Endothelial cell of umbilical vein (primary cell): Measurements from ENCODE around the gene TMEM151A. TPM values are rescaled to one million over a fixed set of nuclear protein-coding genes. Genes with fewer than 3 reads are reported as not detected.

Source experiments
- BruUV-seq: library from RNA; stranded (reverse); fragments of 400-500 nt; replicated peaks from 2 replicates; lab custom pipeline; 2021; lab: Mats Ljungman, UMichigan
- CTCF ChIA-PET: fragments of 300-600, 350-600 bp; sonication (Branson Sonifier 250); formaldehyde crosslinking; loops from one replicate; lab custom pipeline; 2021; ENCODE audit warnings: antibody characterized with exemption, inconsistent platforms; lab: Charles Lee
- POLR2A ChIA-PET: fragments of 300-600, 350-600 bp; sonication (Branson Sonifier 250); formaldehyde crosslinking; loops from one replicate; lab custom pipeline; 2021; ENCODE audit warnings: antibody characterized with exemption, inconsistent platforms; lab: Charles Lee
- DNase-seq: peaks from one replicate; pipeline ENCODE4 v3.0.0-alpha.2; 2011; ENCODE audit warnings: low read depth, low spot score
- FAIRE-seq: peaks from 2 replicates; lab custom pipeline; 2011; peaks lifted over from hg19 to GRCh38; lab: Jason Lieb, UNC
- H2AFZ ChIP-seq: 2 replicates; pipeline ENCODE4 v1.6.0; 2012; ENCODE audit warnings: low read depth, low read length, control low read depth, inconsistent platforms
- H3K27ac ChIP-seq: 2 replicates; pipeline ENCODE4 v1.5.1; 2011; ENCODE audit warnings: low read depth, mild to moderate bottlenecking, control low read depth, low read length, moderate library complexity; ENCODE audit not compliant: insufficient read depth
- H3K27me3 ChIP-seq, 2 experiments: 2 replicates each; pipeline versions ENCODE4 v1.6.0 to v1.6.1; 2011; ENCODE audit warnings: low read length in 2 of 2, mixed read lengths in 1 of 2; ENCODE audit not compliant: control insufficient read depth in 2 of 2, insufficient read depth in 2 of 2
- H3K36me3 ChIP-seq, 2 experiments: 2 replicates in 1 of 2; 3 replicates in 1 of 2; pipeline ENCODE4 v1.5.1; 2011; ENCODE audit warnings: low read length in 2 of 2, mild to moderate bottlenecking in 1 of 2, moderate library complexity in 1 of 2; ENCODE audit not compliant: control insufficient read depth in 2 of 2, insufficient read depth in 2 of 2; ENCODE audit errors: extremely low read depth in 1 of 2
- H3K4me1 ChIP-seq: 3 replicates; pipeline ENCODE4 v1.5.1; 2011; ENCODE audit warnings: mild to moderate bottlenecking, low read length; ENCODE audit not compliant: control insufficient read depth, insufficient read depth; ENCODE audit errors: extremely low read depth
- H3K4me2 ChIP-seq: 2 replicates; pipeline ENCODE4 v1.6.1; 2011; ENCODE audit warnings: low read length, control low read depth, mixed read lengths; ENCODE audit not compliant: insufficient read depth
- H3K4me3 ChIP-seq, 3 experiments: fragments of 200-600 bp in 1 of 3; sonication (generic), shearing (Covaris generic) in 1 of 3; replicated peaks in 1 of 3; 2 replicates each; pipeline ENCODE4 v1.5.1; 2011 to 2016; ENCODE audit warnings: control low read depth in 3 of 3, low read length in 3 of 3, mild to moderate bottlenecking in 2 of 3, inconsistent platforms in 1 of 3, low read depth in 1 of 3, moderate library complexity in 1 of 3; ENCODE audit not compliant: insufficient read depth in 1 of 3
- H3K79me2 ChIP-seq: 2 replicates; pipeline ENCODE4 v1.6.0; 2012; ENCODE audit warnings: low read length, inconsistent platforms; ENCODE audit not compliant: control insufficient read depth, insufficient read depth
- H3K9ac ChIP-seq: replicated peaks from 2 replicates; pipeline ENCODE3; 2011; ENCODE audit warnings: low read length, control low read depth; ENCODE audit not compliant: insufficient read depth; ENCODE audit errors: extremely low read depth
- H3K9me1 ChIP-seq: replicated peaks from 3 replicates; pipeline ENCODE4 v1.6.0; 2011; ENCODE audit warnings: mild to moderate bottlenecking, low read length; ENCODE audit not compliant: control insufficient read depth, insufficient read depth; ENCODE audit errors: extremely low read depth
- H3K9me3 ChIP-seq: replicated peaks from 2 replicates; pipeline ENCODE4 v1.5.1; 2012; ENCODE audit warnings: low read length, inconsistent platforms; ENCODE audit not compliant: control insufficient read depth, insufficient read depth
- H4K20me1 ChIP-seq: replicated peaks from 2 replicates; pipeline ENCODE3; 2011; ENCODE audit warnings: mild to moderate bottlenecking, low read length; ENCODE audit not compliant: control insufficient read depth, insufficient read depth; ENCODE audit errors: extremely low read depth
- POLR2A ChIP-seq: IDR thresholded peaks from 2 replicates; pipeline ENCODE4 v1.6.1; 2012; ENCODE audit warnings: low read depth, mild to moderate bottlenecking, control low read depth, low read length
- POLR2AphosphoS5 ChIP-seq: IDR thresholded peaks from 2 replicates; pipeline ENCODE4 v1.6.1; 2012; ENCODE audit warnings: low read depth, mild to moderate bottlenecking, control low read depth, low read length, moderate library complexity; ENCODE audit not compliant: insufficient read depth
- dilution Hi-C: fragments of 300-500 bp; cut with MboI; formaldehyde crosslinking; loops from one replicate; pipeline ENCODE4 v1.15.0; 2019; ENCODE audit warnings: low sequenced_read_pairs; ENCODE audit not compliant: extremely low pct_ligation_motif_present
- intact Hi-C: fragments of 100-400 bp; cut with micrococcal nuclease; formaldehyde crosslinking; loops from one replicate; pipeline ENCODE4 v1.10.0; 2022
- polyA plus RNA-seq, 4 experiments: library from polyadenylated mRNA; depleted of rRNA in 3 of 4; stranded (reverse) in 3 of 4; unstranded in 1 of 4; fragments of >200 nt; gene quantifications; 2 replicates each; pipeline versions ENCODE4 v1.2.1 to v1.2.3, GENCODE V29; 2011 to 2012; ENCODE audit warnings: missing spikeins in 1 of 4
- total RNA-seq: library from RNA; stranded (reverse); gene quantifications from 2 replicates; pipeline ENCODE4 v1.2.3, GENCODE V29; 2021
- TF ChIP-seq, protein P1 (sequence below), 2 donors: IDR thresholded peaks; 1 replicate in 1 of 2; 2 replicates in 1 of 2; pipeline ENCODE4 v1.5.1; 2011; ENCODE audit warnings: low read length in 2 of 2, mild to moderate bottlenecking in 2 of 2, moderate library complexity in 2 of 2, control low read depth in 1 of 2, inconsistent platforms in 1 of 2, low read depth in 1 of 2; ENCODE audit not compliant: insufficient read depth in 1 of 2; ENCODE audit errors: extremely low read depth in 1 of 2

TMEM151A gene
- total and polyA plus RNA-seq, 2 donors (not counting 3 experiments of a cell fraction or from before 2014, with no cell fraction given): not detected

DNA sequence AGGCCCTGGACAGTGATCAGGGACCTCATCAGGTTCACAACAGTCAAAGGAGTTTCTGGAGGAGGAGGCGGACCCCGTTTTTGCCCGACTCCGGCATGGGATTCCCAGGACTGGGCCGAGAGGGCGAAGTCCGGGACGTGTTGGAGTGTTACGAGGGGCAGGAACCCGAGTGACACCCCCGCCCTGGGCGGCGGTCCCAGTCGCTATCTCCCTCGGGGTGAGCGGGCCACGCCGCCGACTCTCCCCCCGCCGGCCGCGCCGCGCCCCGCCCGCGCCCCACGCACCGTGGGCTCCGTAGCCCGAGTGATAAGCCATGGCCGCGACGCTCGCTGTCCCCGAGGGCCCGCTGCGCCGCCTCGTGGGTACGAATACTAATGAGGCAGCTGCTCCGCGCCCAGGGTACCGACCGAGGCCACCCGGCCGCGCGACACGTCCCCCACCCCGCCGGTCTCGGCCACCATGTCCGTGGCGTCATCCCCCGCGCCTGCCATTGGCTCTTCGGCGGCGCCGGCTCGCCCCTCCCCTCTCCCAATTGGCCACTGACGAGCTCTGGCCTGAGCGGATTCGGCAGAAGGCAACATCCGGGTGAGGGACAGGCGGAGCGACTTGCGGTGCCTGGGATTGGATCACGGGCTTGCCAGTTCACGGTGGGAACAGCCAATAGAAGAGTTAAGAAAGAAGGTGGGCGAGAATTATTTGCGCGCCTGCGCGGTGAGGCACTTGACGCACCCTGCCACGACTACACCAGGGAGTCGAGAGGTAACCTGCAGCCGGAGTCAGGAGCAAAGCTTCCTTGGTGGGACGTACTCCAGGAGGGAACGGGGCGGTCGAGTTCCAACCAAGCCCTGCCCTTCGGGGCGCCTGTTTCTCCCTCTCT lies 2.8 kb upstream of the TMEM151A start, which contains the start of gene YIF1A:
TSS of gene YIF1A (minus strand) at position 473 of the 877 bp plus-strand sequence. CDS start at position 315, 158 bp downstream.
- Histone ChIP-seq H3K9me1 (no peaks in the 10 kb centered on the region), H3K27ac (peak within 1 kb of the TSS; percentile 78), H4K20me1 (no peaks in the 10 kb centered on the region), H3K4me2 (peak within 1 kb of the TSS; percentile 92), H3K4me1 (peaks cover 13% of the 10 kb centered on the region), H3K79me2 (peaks cover 12% of the 10 kb centered on the region), H3K36me3 (peaks cover 0 to 7% of the 10 kb centered on the region in 2 experiments), H3K9me3 (no peaks in the 10 kb centered on the region), H3K9ac (peak within 1 kb of the TSS; percentile 97), H3K4me3 (peak within 1 kb of the TSS; percentile 73 to 94 (median 93)), H3K27me3 (peaks cover 19 to 20% of the 10 kb centered on the region in 2 experiments), H2AFZ (peak within 1 kb of the TSS; percentile 77)
- peak; percentile 100 for DNase-seq
- peak; percentile 88 for TF ChIP-seq POLR2AphosphoS5
- peak; percentile 88 for TF ChIP-seq POLR2A
- TF ChIP-seq, protein P1, sequence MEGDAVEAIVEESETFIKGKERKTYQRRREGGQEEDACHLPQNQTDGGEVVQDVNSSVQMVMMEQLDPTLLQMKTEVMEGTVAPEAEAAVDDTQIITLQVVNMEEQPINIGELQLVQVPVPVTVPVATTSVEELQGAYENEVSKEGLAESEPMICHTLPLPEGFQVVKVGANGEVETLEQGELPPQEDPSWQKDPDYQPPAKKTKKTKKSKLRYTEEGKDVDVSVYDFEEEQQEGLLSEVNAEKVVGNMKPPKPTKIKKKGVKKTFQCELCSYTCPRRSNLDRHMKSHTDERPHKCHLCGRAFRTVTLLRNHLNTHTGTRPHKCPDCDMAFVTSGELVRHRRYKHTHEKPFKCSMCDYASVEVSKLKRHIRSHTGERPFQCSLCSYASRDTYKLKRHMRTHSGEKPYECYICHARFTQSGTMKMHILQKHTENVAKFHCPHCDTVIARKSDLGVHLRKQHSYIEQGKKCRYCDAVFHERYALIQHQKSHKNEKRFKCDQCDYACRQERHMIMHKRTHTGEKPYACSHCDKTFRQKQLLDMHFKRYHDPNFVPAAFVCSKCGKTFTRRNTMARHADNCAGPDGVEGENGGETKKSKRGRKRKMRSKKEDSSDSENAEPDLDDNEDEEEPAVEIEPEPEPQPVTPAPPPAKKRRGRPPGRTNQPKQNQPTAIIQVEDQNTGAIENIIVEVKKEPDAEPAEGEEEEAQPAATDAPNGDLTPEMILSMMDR (IDR thresholded peaks at IDR 0.05; ENCODE audit: extremely low read depth in 1 of 2, insufficient read depth in 1 of 2, low read depth in 1 of 2, low read length in 2 of 2): no peak
- CTCF ChIA-PET: interaction anchor here (0.8 to 1.4 kb wide), 6 partner anchors 9 to 67 kb away, joined by 3 to 7 read pairs (median 4); no protein-coding TSS in a partner anchor
- intact Hi-C loops (loop anchor here (1.0 kb wide), 3 partner anchors 22 to 132 kb away; partner anchors contain the start of gene NPAS4), dilution Hi-C loops (no loop called here)
- FAIRE-seq: peak; percentile 99
- POLR2A ChIA-PET: interaction anchor here (0.8 to 1.4 kb wide), 5 partner anchors 21 to 1510 kb away, joined by 3 to 12 read pairs (median 6); partner anchors contain the start of genes RAB1B, RIN1 and SF1
- BruUV-seq: no TSS peak
